GM12892 (cell line): ENCODE data around the gene KLRC2.

Experiments
- POLR2AphosphoS5 ChIP-seq: IDR thresholded peaks from 2 replicates; pipeline ENCODE4 v1.6.1; 2011; ENCODE audit warnings: low read depth, low read length, control low read depth
- TAF1 ChIP-seq: IDR thresholded peaks from 2 replicates; pipeline ENCODE4 v1.6.1; 2011; ENCODE audit warnings: low read depth, mild to moderate bottlenecking, control low read depth, low read length, borderline replicate concordance

- no peak for TF ChIP-seq POLR2AphosphoS5
- no peak for TF ChIP-seq TAF1
Observed at GRCh38 chr12:10409392-10409791, 26.4 kb downstream of the KLRC2 start, which contains the start of gene KLRC4.
